GM23248 (cell line): Measurements from ENCODE around the gene ARF4. TPM values are rescaled to one million over a fixed set of nuclear protein-coding genes. Genes with fewer than 3 reads are reported as not detected.

Experiments used
- DNase-seq: peaks from one replicate; pipeline ENCODE4 v3.0.0-alpha.2; 2015
- H2AFZ ChIP-seq: fragments of 200-600 bp; sonication (generic); 2 replicates; pipeline ENCODE4 v1.6.1; 2016; ENCODE audit warnings: antibody characterized with exemption
- H3F3A ChIP-seq: fragments of 200-600 bp; sonication (generic); 2 replicates; pipeline ENCODE4 v1.6.1; 2016; ENCODE audit warnings: mild to moderate bottlenecking, antibody characterized with exemption, mixed run types; ENCODE audit not compliant: insufficient read depth
- H3K27ac ChIP-seq: fragments of 200-600 bp; sonication (generic); 2 replicates; pipeline ENCODE4 v1.5.1; 2016; ENCODE audit warnings: mild to moderate bottlenecking
- H3K27me3 ChIP-seq: fragments of 200-600 bp; sonication (generic); replicated peaks from 2 replicates; pipeline ENCODE4 v1.6.1; 2016; ENCODE audit warnings: mild to moderate bottlenecking; ENCODE audit not compliant: insufficient read depth
- H3K36me3 ChIP-seq: fragments of 200-600 bp; sonication (generic); 2 replicates; pipeline ENCODE4 v1.6.1; 2016; ENCODE audit warnings: low read depth, mild to moderate bottlenecking
- H3K4me1 ChIP-seq: fragments of 200-600 bp; sonication (generic); 2 replicates; pipeline ENCODE4 v1.6.1; 2016; ENCODE audit warnings: mild to moderate bottlenecking; ENCODE audit not compliant: insufficient read depth
- H3K4me2 ChIP-seq: fragments of 200-600 bp; sonication (generic); one replicate; pipeline ENCODE4 v1.6.1; 2016; ENCODE audit warnings: mild to moderate bottlenecking; ENCODE audit not compliant: unreplicated experiment
- H3K4me3 ChIP-seq: fragments of 200-600 bp; sonication (generic); 2 replicates; pipeline ENCODE4 v1.5.1; 2016; ENCODE audit warnings: mild to moderate bottlenecking
- H3K79me2 ChIP-seq: fragments of 200-600 bp; sonication (generic); 2 replicates; pipeline ENCODE4 v1.6.1; 2016; ENCODE audit warnings: mild to moderate bottlenecking; ENCODE audit not compliant: insufficient read depth
- H3K9ac ChIP-seq: fragments of 200-600 bp; sonication (generic); 2 replicates; pipeline ENCODE4 v1.6.1; 2016; ENCODE audit warnings: mild to moderate bottlenecking
- H3K9me2 ChIP-seq: fragments of 200-600 bp; sonication (generic); 2 replicates; pipeline ENCODE4 v1.6.1; 2016; ENCODE audit warnings: mixed run types, mild to moderate bottlenecking, moderate library complexity; ENCODE audit not compliant: insufficient read depth
- H3K9me3 ChIP-seq: fragments of 200-600 bp; sonication (generic); one replicate; pipeline ENCODE4 v1.6.1; 2017; ENCODE audit warnings: low read depth
- H4K20me1 ChIP-seq: fragments of 200-600 bp; sonication (generic); 2 replicates; pipeline ENCODE4 v1.6.0; 2016; ENCODE audit not compliant: insufficient read depth
- EZH2 ChIP-seq: fragments of 200-600 bp; sonication (generic); IDR thresholded peaks from 2 replicates; pipeline ENCODE4 v1.6.1; 2018; ENCODE audit warnings: antibody characterized with exemption, mild to moderate bottlenecking; ENCODE audit not compliant: insufficient read depth, poor library complexity, severe bottlenecking
- EZH2phosphoT487 ChIP-seq: fragments of 200-600 bp; sonication (generic); IDR thresholded peaks from 2 replicates; pipeline ENCODE4 v1.6.1; 2018; ENCODE audit warnings: antibody characterized with exemption, moderate library complexity, mild to moderate bottlenecking, low read depth; ENCODE audit not compliant: insufficient read depth
- WGBS, 2 experiments: methylation state at CpG; one replicate each; pipeline ENCODE4 v1.1.6; 2015 to 2017; ENCODE audit warnings: low lambda C conversion rate in 2 of 2, low coverage in 1 of 2; ENCODE audit errors: missing lambda C conversion rate in 2 of 2; 5-methylcytosine and 5-hydroxymethylcytosine counted together
- in situ Hi-C: fragments of 300-500 bp; cut with MboI; formaldehyde crosslinking; loops from 2 replicates; pipeline ENCODE4 v1.15.0; 2020
- polyA plus RNA-seq: library from polyadenylated mRNA; unstranded; fragments of >200 nt; fragmentation: Nextera tagmentation; extraction: Ambion mirVana; gene quantifications from 2 replicates; pipeline ENCODE4 v1.2.1, GENCODE V29; 2016
- total RNA-seq: library from RNA; depleted of rRNA; stranded (reverse); fragments of >200 nt; shearing (Covaris generic); gene quantifications from 2 replicates; pipeline ENCODE4 v1.2.3, GENCODE V29; 2014

Gene ARF4
- total and polyA plus RNA-seq, 2 experiments from 2014 or later, result 371 to 743 TPM

GRCh38 chr3:57605683-57606082 lies 8.5 kb upstream of the ARF4 start:
- Histone ChIP-seq H3K27me3 (no peaks in the 10 kb centered on the region), H3K27ac (no peak overlapping the region), H3K4me3 (no peak overlapping the region), H3K4me2 (no peak overlapping the region), H2AFZ (no peak overlapping the region), H3K9ac (no peak overlapping the region), H3F3A (no peaks in the 10 kb centered on the region), H3K9me2 (no peaks in the 10 kb centered on the region), H3K4me1 (no peaks in the 10 kb centered on the region), H3K9me3 (no peaks in the 10 kb centered on the region), H3K79me2 (no peaks in the 10 kb centered on the region), H4K20me1 (no peaks in the 10 kb centered on the region), H3K36me3 (no peaks in the 10 kb centered on the region)
- no peak for DNase-seq
- in situ Hi-C loops, result no loop called here
- TF ChIP-seq EZH2 (no peak), EZH2phosphoT487 (no peak)

DNA sequence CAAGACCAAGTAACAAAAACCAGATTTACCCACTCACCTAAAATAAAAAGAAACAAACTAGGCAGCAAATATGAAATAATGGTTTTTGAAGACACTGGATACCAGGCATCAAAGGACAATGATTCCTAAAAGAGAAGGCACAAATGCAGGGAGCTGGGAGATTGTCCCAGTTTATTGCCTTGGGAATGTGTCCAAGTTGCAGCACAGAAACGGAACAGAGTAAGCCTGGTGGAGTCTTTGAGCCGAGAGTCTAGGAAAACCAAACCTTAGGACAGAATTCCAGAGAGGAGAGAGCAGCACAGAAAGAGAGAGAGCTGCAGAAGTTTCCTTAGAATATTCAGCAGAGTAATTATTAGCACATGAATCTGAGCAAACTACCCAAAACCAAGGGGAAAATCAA lies 7.8 kb upstream of the ARF4 start:
- no peaks in the 10 kb centered on the region for H3K9me3 ChIP-seq

GRCh38 chr3:57600195-57600594 lies 3.1 kb upstream of the ARF4 start:
- Histone ChIP-seq H4K20me1 (peaks cover 5% of the 10 kb centered on the region; the same call in 1 of the 2 replicates), H3K27ac (no peak overlapping the region), H3K27me3 (no peaks in the 10 kb centered on the region), H3K79me2 (peaks cover 41% of the 10 kb centered on the region), H3K4me3 (no peak overlapping the region), H3K36me3 (peaks cover 5% of the 10 kb centered on the region; the same call in 1 of the 2 replicates), H3K4me2 (no peak overlapping the region), H2AFZ (no peak overlapping the region), H3F3A (peaks cover 33% of the 10 kb centered on the region), H3K9me2 (no peaks in the 10 kb centered on the region), H3K4me1 (peaks cover 9% of the 10 kb centered on the region), H3K9ac (no peak overlapping the region), H3K9me3 (no peaks in the 10 kb centered on the region)
- TF ChIP-seq EZH2phosphoT487, result no peak
- TF ChIP-seq EZH2, result no peak
- 93 to 97% methylated on average over 2 of the region's 2 CpGs for WGBS, 2 experiments
- in situ Hi-C loops, result no loop called here
- DNase-seq, result no peak

More for the DNA sequence above, 7.8 kb upstream of the ARF4 start:
- no peak for DNase-seq
- H3K4me2 ChIP-seq, result no peak overlapping the region
- no peaks in the 10 kb centered on the region for H3K9me2 ChIP-seq
- H3K36me3 ChIP-seq, result no peaks in the 10 kb centered on the region
- WGBS, 2 experiments, result 87 to 98% methylated on average over 2 of the region's 2 CpGs
- H3K4me1 ChIP-seq, result no peaks in the 10 kb centered on the region
- H3K4me3 ChIP-seq, result no peak overlapping the region
- H3K9ac ChIP-seq, result no peak overlapping the region
- H4K20me1 ChIP-seq, result no peaks in the 10 kb centered on the region
- H3F3A ChIP-seq, result no peaks in the 10 kb centered on the region
- in situ Hi-C loops, result no loop called here
- H2AFZ ChIP-seq, result no peak overlapping the region
- peaks cover 6% of the 10 kb centered on the region for H3K79me2 ChIP-seq
- H3K27ac ChIP-seq, result no peak overlapping the region
- no peaks in the 10 kb centered on the region for H3K27me3 ChIP-seq
- TF ChIP-seq EZH2 (no peak), EZH2phosphoT487 (no peak)

GRCh38 chr3:57598765-57599360 lies 1.7 kb upstream of the ARF4 start:
- peaks cover 18% of the 10 kb centered on the region; the same call in 1 of the 2 replicates for H4K20me1 ChIP-seq
- TF ChIP-seq EZH2phosphoT487, result no peak
- TF ChIP-seq EZH2, result no peak
- H3K9me3 ChIP-seq, result no peaks in the 10 kb centered on the region
- H3K4me2 ChIP-seq, result peak overlapping the region; percentile 91
- WGBS, 2 experiments, result 37 to 48% methylated on average over 5 of the region's 5 CpGs
- peak overlapping the region; percentile 77 for H2AFZ ChIP-seq
- peaks cover 43% of the 10 kb centered on the region for H3F3A ChIP-seq
- H3K9ac ChIP-seq, result peak overlapping the region; percentile 95
- H3K79me2 ChIP-seq, result peaks cover 54% of the 10 kb centered on the region
- no peaks in the 10 kb centered on the region for H3K9me2 ChIP-seq
- peaks cover 19% of the 10 kb centered on the region for H3K4me1 ChIP-seq
- peaks cover 15% of the 10 kb centered on the region; the same call in 1 of the 2 replicates for H3K36me3 ChIP-seq
- DNase-seq, result no peak
- in situ Hi-C loops, result no loop called here
- H3K4me3 ChIP-seq, result peak overlapping the region; percentile 79
- H3K27me3 ChIP-seq, result no peaks in the 10 kb centered on the region
- peak overlapping the region; percentile 94 for H3K27ac ChIP-seq
